ENCODE results near the gene CFAP299.
A peak's percentile ranks its signal among the peaks of the same experiment; 100 is the strongest.
"Not testable (repeated sequence)": the region's sequence is repeated elsewhere in the genome, so short reads cannot be mapped to it uniquely, and the experiment has no call there.

CFAP299 gene

GRCh38 chr4:80335554-80336358 is at the start of gene CFAP299:
Gene CFAP299 (plus strand): TSS chr4:80335730.
- DNase-seq = peak; percentile 50

DNA sequence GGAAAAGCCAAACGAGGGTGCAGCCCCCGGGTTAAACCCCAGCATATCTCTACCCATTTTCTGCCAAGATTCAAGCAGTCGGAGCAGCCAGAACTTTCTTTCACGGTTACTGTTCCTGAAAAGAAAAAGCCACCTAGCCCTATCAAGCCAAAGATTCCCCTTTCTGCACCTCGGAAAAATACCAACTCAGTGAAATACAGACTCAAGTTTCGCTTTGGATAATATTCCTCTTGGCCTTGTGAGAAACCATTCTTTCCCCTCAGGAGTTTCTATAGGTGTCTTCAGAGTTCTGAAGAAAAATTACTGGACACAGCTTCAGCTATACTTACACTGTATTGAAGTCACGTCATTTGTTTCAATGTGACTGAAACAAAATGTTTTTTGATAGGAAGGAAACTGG is 49.1 kb upstream of the CFAP299 start:
- DNase-seq = no peak

DNA sequence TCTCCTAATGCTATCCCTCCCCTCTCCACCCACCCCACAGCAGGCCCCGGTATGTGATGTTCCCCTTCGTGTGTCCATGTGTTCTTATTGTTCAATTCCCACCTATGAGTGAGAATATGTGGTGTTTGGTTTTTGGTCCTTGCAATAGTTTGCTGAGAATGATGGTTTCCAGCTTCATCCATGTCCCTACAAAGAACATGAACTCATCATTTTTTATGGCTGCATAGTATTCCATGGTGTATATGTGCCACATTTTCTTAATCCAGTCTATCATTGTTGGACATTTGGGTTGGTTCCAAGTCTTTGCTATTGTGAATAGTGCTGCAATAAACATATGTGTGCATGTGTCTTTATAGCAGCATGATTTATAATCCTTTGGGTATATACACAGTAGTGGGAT is 44.9 kb upstream of the CFAP299 start:
- not testable (repeated sequence) for DNase-seq

GRCh38 chr4:80294206-80294605 is 41.3 kb upstream of the CFAP299 start:
- DNase-seq = no peak

DNA sequence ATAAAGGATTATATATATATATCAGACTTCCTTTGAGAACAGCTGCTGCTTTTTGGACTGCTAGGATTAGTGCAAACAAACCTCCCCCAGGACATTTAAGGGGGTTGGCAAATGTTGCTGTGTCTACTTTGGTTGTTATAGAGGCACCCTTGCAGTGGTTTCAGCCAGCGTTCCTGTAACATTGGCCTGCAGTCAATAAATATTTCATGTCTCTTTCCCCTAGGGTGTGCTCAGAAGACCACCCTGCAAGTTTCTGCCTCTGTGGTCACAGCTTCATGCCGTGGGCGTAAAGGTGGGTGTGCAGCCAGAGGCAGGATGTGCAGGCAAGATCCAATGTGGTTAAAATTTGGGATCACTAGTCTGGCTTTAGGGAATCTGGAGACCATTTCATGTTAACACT is 40.2 kb upstream of the CFAP299 start:
- DNase-seq = no peak

- DNase-seq = no peak
Observed at GRCh38 chr4:80295826-80296225, 39.7 kb upstream of the CFAP299 start.

DNA sequence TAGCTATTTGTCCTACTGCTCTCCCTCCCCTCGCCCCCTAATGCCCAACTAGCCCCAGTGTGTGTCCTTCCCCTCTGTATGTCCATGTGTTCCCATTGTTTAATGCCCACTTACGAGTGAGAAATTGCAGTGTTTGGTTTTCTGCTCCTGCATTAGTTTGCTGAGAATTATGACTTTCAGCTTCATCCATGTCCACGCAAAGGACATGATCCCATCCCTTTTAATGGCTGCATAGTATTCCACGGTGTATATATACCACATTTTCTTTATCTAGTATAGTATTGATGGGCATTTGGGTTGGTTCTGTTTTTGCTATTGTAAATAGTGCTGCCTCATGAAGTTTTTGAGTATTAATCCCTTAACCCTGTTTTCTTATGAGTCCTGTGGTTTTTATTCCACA is 33.6 kb upstream of the CFAP299 start:
- no peak for DNase-seq

GRCh38 chr4:80302616-80303223 is 32.8 kb upstream of the CFAP299 start:
- no peak for DNase-seq

DNA sequence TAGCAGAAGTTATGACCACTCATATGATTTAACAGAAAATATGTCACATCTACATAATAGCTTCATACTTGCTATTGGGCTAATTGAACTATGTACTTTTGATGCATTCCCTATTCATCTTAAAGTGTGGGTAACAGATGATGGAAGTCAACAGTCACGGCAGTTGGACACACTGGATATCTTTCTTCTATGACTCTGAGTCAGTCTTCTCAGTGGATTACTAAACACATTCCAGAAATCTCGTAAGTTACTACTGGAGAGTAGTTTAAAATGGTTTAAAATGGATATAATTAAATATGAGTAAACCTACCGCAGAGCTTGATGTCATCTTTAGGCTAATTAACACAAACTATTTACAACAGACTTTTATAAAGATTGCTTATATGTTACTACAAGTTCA is 30.1 kb upstream of the CFAP299 start:
- no peak for DNase-seq

DNA sequence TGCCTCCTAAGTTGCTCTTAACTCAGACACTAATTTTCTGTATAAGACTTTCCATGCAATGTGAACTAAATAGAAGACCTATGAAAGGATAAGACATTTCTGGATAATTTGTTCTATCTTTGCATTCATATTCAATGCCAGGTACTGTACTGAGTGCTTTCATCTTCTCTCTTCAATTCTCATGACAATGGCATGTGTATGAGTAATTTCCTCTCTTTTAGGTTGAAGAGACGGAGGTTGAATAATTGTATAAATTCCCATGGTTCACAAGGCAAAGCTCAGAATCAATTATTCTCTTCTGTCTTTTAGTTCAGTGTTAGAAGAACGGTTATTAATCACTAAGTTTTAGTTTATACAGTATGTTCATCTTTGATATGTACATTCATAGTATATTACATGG is 29.3 kb upstream of the CFAP299 start:
- DNase-seq = no peak

DNA sequence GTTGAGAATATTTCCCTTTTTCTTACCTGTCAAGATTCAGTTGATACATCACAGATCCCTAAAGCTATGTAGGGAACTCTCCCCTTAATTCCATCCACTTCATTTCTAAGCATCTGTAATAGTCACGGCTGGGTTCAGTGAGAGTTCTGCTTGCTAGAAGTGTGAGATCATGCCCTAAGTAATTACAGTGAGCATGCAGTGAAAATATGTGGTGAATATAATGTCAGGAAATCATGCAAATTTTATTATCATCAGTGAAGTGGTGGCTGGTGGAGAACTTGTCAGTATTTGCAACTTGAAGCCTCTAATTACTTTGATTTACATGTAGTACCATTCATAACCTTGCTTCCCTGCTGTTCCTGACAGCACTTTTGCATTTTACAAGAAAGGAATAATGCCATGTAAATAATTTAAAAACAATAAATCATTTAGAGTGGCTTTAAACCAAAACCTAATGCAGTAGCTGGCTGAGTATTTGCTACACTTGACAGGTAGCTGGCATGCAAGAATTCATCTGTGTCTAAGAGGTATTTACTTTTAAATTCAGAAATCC is 28.3 kb upstream of the CFAP299 start:
- peak; percentile 3 for DNase-seq

- DNase-seq = no peak
Observed at GRCh38 chr4:80307774-80308465, 27.6 kb upstream of the CFAP299 start.

DNA sequence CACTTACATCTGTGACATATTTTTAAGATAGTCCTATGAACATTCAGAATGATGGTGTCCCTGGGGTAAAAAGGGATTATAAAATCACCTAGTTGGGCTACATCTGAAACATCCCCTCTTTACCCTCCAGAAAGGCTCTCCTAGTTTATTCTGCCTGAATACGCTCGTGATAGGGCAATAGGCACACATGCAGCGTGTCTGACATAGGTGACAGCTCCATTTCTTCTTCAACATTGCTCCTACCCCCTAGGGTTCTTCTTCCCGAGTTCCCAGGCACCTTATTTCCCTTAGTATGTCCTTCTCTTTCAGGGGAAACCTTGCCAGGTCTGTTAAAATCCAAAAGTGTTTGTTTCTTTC is 27.1 kb upstream of the CFAP299 start:
- no peak for DNase-seq

- no peak for DNase-seq
Observed at GRCh38 chr4:80309294-80310004, 26.1 kb upstream of the CFAP299 start.

DNA sequence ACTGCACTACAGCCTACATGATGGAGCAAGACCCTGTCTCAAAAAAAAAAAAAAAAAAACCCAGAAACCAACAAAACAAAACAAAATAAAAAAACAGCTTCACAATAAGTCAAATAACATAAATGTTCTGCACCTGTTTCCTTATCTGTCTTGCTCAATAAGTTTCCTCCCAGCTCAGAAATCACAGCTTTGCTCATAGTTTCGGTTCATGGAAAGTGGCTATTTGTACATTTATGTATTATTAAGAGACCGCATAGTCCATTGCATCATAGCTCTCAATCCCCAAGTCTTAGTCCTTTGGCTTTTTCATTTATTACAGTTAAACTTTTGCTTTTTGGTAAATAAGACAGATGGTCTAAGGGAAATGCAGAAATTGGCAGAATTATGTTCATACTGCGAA is 24.4 kb upstream of the CFAP299 start:
- DNase-seq = no peak

- no peak for DNase-seq
Observed at GRCh38 chr4:80312124-80312523, 23.4 kb upstream of the CFAP299 start.

DNA sequence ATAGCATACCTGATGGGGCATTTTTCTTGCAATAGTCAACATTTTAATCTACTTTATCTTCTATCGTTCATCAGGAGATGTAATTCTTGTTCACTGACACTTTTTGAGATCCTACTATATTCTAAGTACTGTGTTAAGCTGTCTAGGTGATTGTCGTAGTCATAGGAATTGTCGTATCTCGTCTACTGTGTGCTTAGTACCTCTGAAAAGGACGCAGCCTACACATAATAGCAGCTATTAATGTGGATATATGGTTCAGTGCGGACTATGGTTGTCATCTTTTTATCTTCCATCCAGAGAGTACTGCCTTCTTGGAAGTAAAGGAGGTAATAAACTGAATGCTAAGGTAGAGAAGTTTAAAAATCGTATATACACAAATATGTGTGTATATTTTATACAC is 21.9 kb upstream of the CFAP299 start:
- no peak for DNase-seq

DNA sequence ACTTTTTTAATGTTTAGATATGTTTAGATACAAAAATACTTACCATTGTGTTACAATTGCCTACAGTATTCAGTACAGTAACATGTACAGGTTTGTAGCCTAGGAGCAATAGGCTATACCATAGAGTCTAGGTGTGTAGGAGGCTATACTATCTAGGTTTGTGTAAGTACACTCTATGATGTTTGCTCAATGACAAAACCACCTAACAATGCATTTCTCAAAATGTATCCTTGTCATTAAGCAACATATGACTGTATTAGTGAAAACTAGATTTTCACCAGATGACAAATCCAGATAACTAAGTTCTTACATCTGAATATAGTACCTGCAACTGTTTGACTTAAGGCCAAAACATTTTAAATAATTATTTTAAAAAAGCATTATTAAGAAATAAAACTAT is 19.7 kb upstream of the CFAP299 start:
- not testable (repeated sequence) for DNase-seq

DNA sequence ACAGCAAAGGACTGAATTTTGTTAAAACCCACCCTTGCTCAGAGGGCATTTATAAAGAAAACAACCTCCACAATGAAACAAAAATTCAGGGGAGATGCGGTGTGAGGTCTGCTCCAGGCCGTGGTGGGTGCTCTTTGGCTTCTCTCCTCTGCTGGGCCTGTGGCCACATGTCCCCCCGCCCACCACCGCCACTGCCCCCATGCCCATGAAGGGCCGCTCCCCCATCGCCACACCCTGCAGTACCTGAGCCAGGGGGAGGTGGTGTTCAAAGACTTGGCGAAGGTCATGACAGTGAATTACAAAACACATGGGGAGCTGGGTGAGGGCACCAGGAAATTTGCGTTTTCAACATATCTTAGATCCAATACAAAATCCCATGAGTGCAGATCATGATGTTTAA is 14.2 kb upstream of the CFAP299 start:
- no peak for DNase-seq

DNA sequence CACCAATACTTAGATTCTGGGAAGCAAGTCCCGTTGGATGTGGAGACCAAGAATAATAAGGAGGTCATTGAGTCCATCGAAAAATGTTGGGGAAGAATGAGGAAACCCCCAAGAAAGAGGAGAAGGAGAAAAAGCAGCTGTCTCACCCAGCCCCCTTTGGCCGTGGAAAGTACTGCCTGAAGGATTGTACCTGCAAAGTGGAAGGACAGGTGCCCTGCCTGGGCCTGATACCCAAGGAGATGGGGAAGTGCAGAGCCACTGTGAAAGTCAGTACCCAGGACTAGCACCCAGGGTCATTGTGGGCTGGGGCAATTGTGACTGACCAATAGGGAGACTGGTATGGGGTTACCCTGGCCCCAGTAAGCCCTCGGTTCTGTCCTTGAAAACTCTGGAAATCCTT is 13.8 kb upstream of the CFAP299 start:
- DNase-seq = no peak

DNA sequence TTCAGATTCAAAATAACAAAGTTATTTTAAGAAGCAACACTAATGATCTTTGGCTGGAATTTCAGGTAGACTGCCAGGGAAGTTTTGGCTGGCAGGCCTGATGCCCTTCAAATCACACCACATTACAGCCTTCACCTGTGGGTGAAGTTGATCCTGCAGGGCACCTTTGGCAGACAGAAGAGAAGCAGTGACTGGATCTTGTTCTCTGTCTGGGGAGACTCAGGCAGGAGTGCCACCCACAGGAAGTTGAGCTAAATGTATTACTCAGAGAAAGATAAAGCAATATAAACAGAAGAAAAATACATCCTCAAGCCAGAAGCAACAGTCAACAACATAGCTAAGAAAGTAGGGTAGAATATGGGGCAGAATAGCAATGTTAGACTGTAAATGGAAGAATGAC is 12.8 kb upstream of the CFAP299 start:
- DNase-seq = no peak

DNA sequence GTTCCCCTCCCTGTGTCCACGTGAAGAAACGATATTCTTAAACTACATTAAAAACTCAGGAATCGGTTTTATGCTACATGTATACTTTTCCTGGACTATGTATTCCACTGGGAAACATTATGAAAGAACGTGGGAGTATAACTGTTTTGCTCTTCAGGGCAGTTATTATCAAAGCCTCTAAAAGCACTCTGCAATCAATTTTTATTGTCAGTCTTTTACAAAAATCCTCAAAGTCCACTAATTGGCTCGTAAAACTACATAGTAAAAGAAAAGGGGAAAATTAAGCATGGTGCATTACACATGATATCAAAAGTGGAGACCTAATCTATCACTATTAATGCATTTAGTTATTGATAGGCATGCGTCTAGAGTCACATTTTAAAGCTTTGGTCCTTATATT is 11.4 kb upstream of the CFAP299 start:
- no peak for DNase-seq

DNA sequence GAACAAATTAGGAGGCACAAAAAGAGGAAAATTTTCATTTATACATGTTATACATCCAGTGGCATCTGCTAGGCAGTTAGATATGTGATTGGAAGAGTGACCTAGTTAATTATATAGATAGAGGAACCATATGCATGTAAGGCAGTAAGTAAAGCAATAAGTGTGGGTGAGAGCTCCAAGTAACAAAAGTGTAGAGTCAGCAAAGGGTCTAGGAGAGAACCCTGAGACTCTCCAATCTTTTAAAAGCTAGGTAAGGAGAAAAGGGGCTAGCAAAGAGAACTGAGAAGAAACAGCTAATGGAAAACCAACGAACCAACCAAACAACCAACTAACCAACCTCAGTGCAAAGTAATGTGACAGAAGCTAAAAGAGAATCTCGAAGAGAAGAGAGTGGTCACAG is 3.8 kb upstream of the CFAP299 start:
- DNase-seq = no peak

Data from NCI-H446 treated with DMSO at 0.1 percent for 48 hours (cell line).